Measurements from ENCODE around the gene ERF. TPM values are rescaled to one million over a fixed set of nuclear protein-coding genes. Genes with fewer than 3 reads are reported as not detected.

Gene ERF
- total and polyA plus RNA-seq, 7 experiments from 2014 or later, result 2.8 to 105 (median 49.4) TPM

DNA sequence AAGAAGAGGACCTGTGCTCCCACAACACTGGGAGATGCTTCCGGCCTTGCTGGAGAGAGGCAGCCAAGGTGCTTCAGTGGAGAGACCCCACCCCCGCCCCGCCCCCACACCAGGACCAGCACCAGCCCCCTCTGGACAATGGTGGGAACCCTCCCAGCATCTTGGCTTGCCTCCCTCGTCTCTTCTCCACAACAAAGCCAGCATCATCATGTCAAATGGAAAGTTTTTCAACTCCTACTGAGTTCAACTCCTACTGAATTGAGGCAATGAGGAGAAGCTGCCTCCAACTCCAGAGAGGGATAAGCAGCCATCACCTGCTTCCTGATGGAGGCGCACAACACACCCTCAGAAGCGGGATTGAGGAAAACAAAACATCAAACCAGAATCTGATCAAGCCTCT, 50.3 kb downstream of the ERF start:
- H3K27ac Mint-ChIP-seq, result peak overlapping the region in 8 of 9 donors; percentile 66 to 92 (median 83)
- Histone ChIP-seq H3K36me3 (ENCODE audit: control insufficient read depth in 2 of 3, insufficient read depth in 3 of 3, low read length in 3 of 3) (peaks cover 10 to 73% (median 22%) of the 10 kb centered on the region in 3 experiments), H3K27me3 (ENCODE audit: control insufficient read depth in 2 of 2, insufficient read depth in 2 of 2, low read length in 2 of 2) (no peaks in the 10 kb centered on the region), H3K27ac (ENCODE audit: low read depth, low read length) (no peak overlapping the region), H3K9me3 (ENCODE audit: control insufficient read depth in 2 of 3, low read length in 3 of 3) (no peaks in the 10 kb centered on the region), H3K4me1 (ENCODE audit: control insufficient read depth in 2 of 2, insufficient read depth in 2 of 2, low read length in 2 of 2) (peaks cover 46 to 49% of the 10 kb centered on the region in 2 donors), H3K4me3 (ENCODE audit: low read length) (no peak overlapping the region)
- DNase-seq, result no peak
- intact Hi-C loops (cut with micrococcal nuclease), result no loop called here
- peaks cover 67 to 97% (median 85%) of the 10 kb centered on the region in 7 donors for H3K4me1 Mint-ChIP-seq
- H3K4me3 Mint-ChIP-seq, result peak overlapping the region in 2 of 10 donors; percentile 18 to 49
- POLR2A ChIA-PET, result no interaction called here
- no peaks in the 10 kb centered on the region for H3K27me3 Mint-ChIP-seq
- CTCF ChIA-PET, result no interaction called here
- no peaks in the 10 kb centered on the region for H3K9me3 Mint-ChIP-seq
- no peak for ATAC-seq
- peaks cover 12 to 59% (median 36%) of the 10 kb centered on the region in 5 donors for H3K36me3 Mint-ChIP-seq

DNA sequence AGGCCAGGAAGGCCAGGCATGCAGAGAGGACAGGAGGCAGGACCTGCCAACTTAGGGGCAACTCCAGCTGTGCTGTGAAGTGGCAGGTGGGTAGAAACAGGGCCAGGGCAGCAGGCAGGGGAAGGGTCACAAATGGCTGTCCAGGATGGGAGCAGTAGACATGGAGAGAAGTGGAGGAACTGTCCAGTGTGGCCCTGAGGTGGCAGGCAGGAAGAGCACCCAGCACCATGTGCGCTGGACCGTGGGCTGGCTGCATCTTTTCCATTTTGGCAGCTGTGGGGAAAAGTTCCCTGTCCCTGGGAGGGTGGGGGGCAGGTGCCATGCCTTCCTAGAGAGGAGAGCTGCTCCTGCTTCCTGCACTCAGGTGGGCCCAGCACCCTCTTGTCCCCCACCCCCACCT, 51.2 kb downstream of the ERF start:
- intact Hi-C loops (cut with micrococcal nuclease), result no loop called here
- Histone ChIP-seq H3K4me3 (ENCODE audit: low read length) (no peak overlapping the region), H3K4me1 (ENCODE audit: control insufficient read depth in 2 of 2, insufficient read depth in 2 of 2, low read length in 2 of 2) (peaks cover 54 to 58% of the 10 kb centered on the region in 2 donors), H3K27me3 (ENCODE audit: control insufficient read depth in 2 of 2, insufficient read depth in 2 of 2, low read length in 2 of 2) (no peaks in the 10 kb centered on the region), H3K36me3 (ENCODE audit: control insufficient read depth in 2 of 3, insufficient read depth in 3 of 3, low read length in 3 of 3) (peaks cover 5 to 63% (median 15%) of the 10 kb centered on the region in 3 experiments), H3K9me3 (ENCODE audit: control insufficient read depth in 2 of 3, low read length in 3 of 3) (no peaks in the 10 kb centered on the region), H3K27ac (ENCODE audit: low read depth, low read length) (peak overlapping the region; percentile 82)
- Mint-ChIP-seq H3K4me3 (peak overlapping the region in 5 of 10 donors; percentile 5 to 92 (median 27)), H3K4me1 (peaks cover 71 to 96% (median 84%) of the 10 kb centered on the region in 7 donors), H3K27me3 (no peaks in the 10 kb centered on the region), H3K9me3 (no peaks in the 10 kb centered on the region), H3K27ac (peak overlapping the region; percentile 32 to 96 (median 92)), H3K36me3 (peaks cover 8 to 61% (median 39%) of the 10 kb centered on the region in 5 donors)
- DNase-seq, result no peak
- CTCF ChIA-PET, result interaction anchor here (0.6 kb wide), 1 partner anchor 21 kb away, joined by 3 read pairs; no protein-coding TSS in a partner anchor
- no peak for ATAC-seq
- POLR2A ChIA-PET, result interaction anchor here (1.6 kb wide), 1 partner anchor 79 kb away, joined by 3 read pairs; no protein-coding TSS in a partner anchor

DNA sequence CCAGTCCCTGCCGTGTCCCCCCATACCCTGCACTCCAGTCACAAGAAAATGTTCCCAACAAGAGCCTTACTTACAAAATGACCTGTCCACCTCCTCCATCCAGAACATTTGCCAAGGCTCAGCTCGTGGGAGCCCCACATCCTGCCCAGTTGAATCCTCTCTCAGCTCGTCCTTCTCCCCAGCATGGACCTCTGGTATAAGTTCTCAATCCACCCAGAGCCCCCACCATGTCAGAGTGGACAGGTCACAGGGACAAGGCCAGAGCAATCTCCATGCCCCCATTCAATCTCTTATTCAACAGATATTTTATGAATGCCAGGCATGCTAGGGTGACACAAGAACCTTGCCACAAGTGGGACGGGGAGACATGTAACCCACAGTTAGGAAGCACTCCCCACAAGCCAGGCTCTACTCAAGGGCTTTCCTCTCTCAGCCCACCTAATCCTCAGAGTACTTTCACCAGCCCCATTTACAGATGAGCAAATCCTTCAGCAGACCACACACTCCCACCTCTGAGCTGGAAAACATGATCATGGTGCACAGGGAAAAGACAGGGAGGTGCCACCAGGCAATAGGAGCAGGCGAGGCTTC, 52.5 kb downstream of the ERF start:
- Histone ChIP-seq H3K9me3 (ENCODE audit: control insufficient read depth in 2 of 3, low read length in 3 of 3) (no peaks in the 10 kb centered on the region), H3K27ac (ENCODE audit: low read depth, low read length) (peak overlapping the region; percentile 82), H3K36me3 (ENCODE audit: control insufficient read depth in 2 of 3, insufficient read depth in 3 of 3, low read length in 3 of 3) (peaks cover 1 to 50% (median 8%) of the 10 kb centered on the region in 3 experiments), H3K4me3 (ENCODE audit: low read length) (peak overlapping the region; percentile 52), H3K4me1 (ENCODE audit: control insufficient read depth in 2 of 2, insufficient read depth in 2 of 2, low read length in 2 of 2) (peaks cover 59 to 62% of the 10 kb centered on the region in 2 donors), H3K27me3 (ENCODE audit: control insufficient read depth in 2 of 2, insufficient read depth in 2 of 2, low read length in 2 of 2) (no peaks in the 10 kb centered on the region)
- POLR2A ChIA-PET, result interaction anchor here (1.1 to 1.4 kb wide), 3 partner anchors 10 to 19 kb away, joined by 3 to 15 read pairs (median 5); partner anchors contain the start of gene DEDD2
- CTCF ChIA-PET, result interaction anchor here (0.8 to 2.7 kb wide), 3 partner anchors 14 to 93 kb away, joined by 3 to 8 read pairs (median 3); no protein-coding TSS in a partner anchor
- DNase-seq (no peak), ATAC-seq (no peak)
- peaks cover 7 to 55% (median 32%) of the 10 kb centered on the region in 5 donors for H3K36me3 Mint-ChIP-seq
- H3K9me3 Mint-ChIP-seq, result no peaks in the 10 kb centered on the region
- H3K27ac Mint-ChIP-seq, result peak overlapping the region; percentile 84 to 96 (median 92)
- no peaks in the 10 kb centered on the region for H3K27me3 Mint-ChIP-seq
- H3K4me1 Mint-ChIP-seq, result peaks cover 72 to 96% (median 77%) of the 10 kb centered on the region in 7 donors
- H3K4me3 Mint-ChIP-seq, result peak overlapping the region; percentile 65 to 97 (median 84)
- intact Hi-C loops (cut with micrococcal nuclease), result no loop called here

DNA sequence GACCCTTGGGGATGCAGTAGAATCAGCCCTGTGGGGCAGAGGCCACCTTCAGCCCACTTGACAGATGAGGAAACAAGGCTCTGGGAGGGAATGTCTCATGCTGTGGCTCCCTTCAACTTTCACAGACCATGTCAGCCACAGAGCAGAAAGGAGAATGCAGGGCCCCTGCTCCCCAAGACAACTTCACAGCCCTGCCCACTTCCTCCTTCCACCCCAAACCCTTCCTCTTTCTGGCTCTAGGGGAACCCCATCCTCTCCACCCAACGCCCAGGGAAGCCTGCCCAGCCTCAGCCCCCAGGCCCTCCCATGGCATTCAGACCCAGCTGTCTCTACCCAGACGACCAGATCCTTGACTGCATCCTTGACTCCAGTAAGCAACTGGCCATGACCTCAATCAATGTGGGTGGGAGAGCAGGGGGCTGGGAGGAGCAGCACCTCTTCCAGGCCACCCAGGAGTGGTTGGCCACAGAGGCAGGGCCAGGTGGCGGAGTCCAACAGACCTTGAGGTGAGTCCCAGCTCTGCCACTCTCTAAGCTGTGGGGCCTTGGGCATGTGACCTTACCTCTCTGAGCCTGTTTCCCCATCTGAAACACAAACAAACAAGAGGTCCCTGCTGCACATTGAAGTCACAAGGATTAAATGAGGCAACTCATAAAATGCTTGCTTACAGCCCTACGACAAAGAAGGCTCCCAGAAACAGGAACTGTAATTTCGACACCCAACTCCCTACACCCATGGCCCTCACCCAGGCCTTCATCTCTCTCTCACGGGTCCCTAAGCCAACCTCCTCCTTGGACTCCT, 53.2 kb downstream of the ERF start:
- H3K27ac Mint-ChIP-seq, result peak overlapping the region; percentile 84 to 96 (median 92)
- Histone ChIP-seq H3K4me3 (ENCODE audit: low read length) (peak overlapping the region; percentile 52), H3K27ac (ENCODE audit: low read depth, low read length) (peak overlapping the region; percentile 82), H3K27me3 (ENCODE audit: control insufficient read depth in 2 of 2, insufficient read depth in 2 of 2, low read length in 2 of 2) (no peaks in the 10 kb centered on the region), H3K4me1 (ENCODE audit: control insufficient read depth in 2 of 2, insufficient read depth in 2 of 2, low read length in 2 of 2) (peaks cover 64 to 69% of the 10 kb centered on the region in 2 donors), H3K36me3 (ENCODE audit: control insufficient read depth in 2 of 3, insufficient read depth in 3 of 3, low read length in 3 of 3) (peaks cover 4 to 46% (median 8%) of the 10 kb centered on the region in 3 experiments), H3K9me3 (ENCODE audit: control insufficient read depth in 2 of 3, low read length in 3 of 3) (no peaks in the 10 kb centered on the region)
- H3K9me3 Mint-ChIP-seq, result no peaks in the 10 kb centered on the region
- H3K4me3 Mint-ChIP-seq, result peak overlapping the region; percentile 69 to 97 (median 84)
- peak; percentile 70 for ATAC-seq
- H3K4me1 Mint-ChIP-seq, result peaks cover 76 to 96% (median 84%) of the 10 kb centered on the region in 7 donors
- ChIA-PET CTCF (interaction anchor here (0.7 to 2.7 kb wide), 3 partner anchors 14 to 41 kb away, joined by 3 to 8 read pairs (median 3); partner anchors contain the start of gene GSK3A), POLR2A (interaction anchor here (1.1 to 4.8 kb wide), 3 partner anchors 9 to 18 kb away, joined by 3 to 56 read pairs (median 5); partner anchors contain the start of gene DEDD2)
- intact Hi-C loops (cut with micrococcal nuclease), result loop anchor here in 1 of 2 donors (2.0 kb wide), 1 partner anchor 15 kb away; the partner anchor contains the start of gene DEDD2
- peak in 3 of 9 donors; percentile 16 to 60 (median 21) for DNase-seq
- H3K36me3 Mint-ChIP-seq, result peaks cover 9 to 60% (median 31%) of the 10 kb centered on the region in 5 donors
- H3K27me3 Mint-ChIP-seq, result no peaks in the 10 kb centered on the region

DNA sequence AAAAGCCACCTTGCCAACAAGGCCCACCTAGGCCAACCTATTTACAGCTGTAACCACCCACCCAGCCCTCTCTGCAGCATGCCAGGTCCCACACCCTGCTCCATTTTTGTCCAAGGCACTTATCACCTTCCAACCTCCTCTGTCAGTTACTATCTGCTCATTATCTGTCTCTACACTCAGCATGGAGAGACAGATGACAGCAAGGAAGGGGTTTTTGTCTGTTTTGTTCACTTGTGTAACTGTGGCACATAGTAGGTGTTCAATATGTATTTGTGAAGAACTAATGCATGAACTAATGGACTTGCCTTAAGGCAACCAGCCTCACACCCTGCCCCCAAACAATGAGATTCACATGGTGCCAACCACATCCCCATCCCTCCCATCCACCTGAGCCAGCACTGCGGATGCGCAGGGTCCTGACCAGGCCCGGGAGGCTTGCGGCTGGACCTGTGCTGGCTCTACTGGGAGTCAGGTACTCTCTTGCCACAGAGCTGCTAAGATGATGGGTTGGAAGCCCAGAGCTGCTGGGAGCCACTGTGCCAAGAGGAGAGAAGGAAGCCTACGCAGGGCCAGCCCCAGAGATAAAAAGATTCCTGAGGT, 54.7 kb downstream of the ERF start:
- Histone ChIP-seq H3K27ac (ENCODE audit: low read depth, low read length) (peak overlapping the region; percentile 82), H3K27me3 (ENCODE audit: control insufficient read depth in 2 of 2, insufficient read depth in 2 of 2, low read length in 2 of 2) (no peaks in the 10 kb centered on the region), H3K9me3 (ENCODE audit: control insufficient read depth in 2 of 3, low read length in 3 of 3) (no peaks in the 10 kb centered on the region), H3K4me3 (ENCODE audit: low read length) (peak overlapping the region; percentile 52), H3K4me1 (ENCODE audit: control insufficient read depth in 2 of 2, insufficient read depth in 2 of 2, low read length in 2 of 2) (peaks cover 71 to 75% of the 10 kb centered on the region in 2 donors), H3K36me3 (ENCODE audit: control insufficient read depth in 2 of 3, insufficient read depth in 3 of 3, low read length in 3 of 3) (peaks cover 4 to 41% (median 8%) of the 10 kb centered on the region in 3 experiments)
- Mint-ChIP-seq H3K27ac (peak overlapping the region; percentile 84 to 96 (median 92)), H3K4me3 (peak overlapping the region; percentile 78 to 97 (median 86)), H3K36me3 (peaks cover 7 to 63% (median 30%) of the 10 kb centered on the region in 5 donors), H3K4me1 (peaks cover 75 to 95% (median 85%) of the 10 kb centered on the region in 7 donors), H3K9me3 (no peaks in the 10 kb centered on the region), H3K27me3 (no peaks in the 10 kb centered on the region)
- intact Hi-C loops (cut with micrococcal nuclease), result loop anchor here in 1 of 2 donors (2.0 kb wide), 1 partner anchor 17 kb away; the partner anchor contains the start of gene DEDD2
- DNase-seq (no peak), ATAC-seq (no peak)
- ChIA-PET CTCF (interaction anchor here (0.8 to 2.7 kb wide), 3 partner anchors 16 to 98 kb away, joined by 3 to 8 read pairs (median 3); no protein-coding TSS in a partner anchor), POLR2A (interaction anchor here (0.9 to 4.8 kb wide), 8 partner anchors 9 to 79 kb away, joined by 3 to 56 read pairs (median 4); partner anchors contain the start of genes DEDD2 and GSK3A)

Measured in naive thymus-derived CD4-positive, alpha-beta T cell (primary cell).